ENCODE results near the gene CXCR4. TPM values are rescaled to one million over a fixed set of nuclear protein-coding genes. Genes with fewer than 3 reads are reported as not detected.

Gene CXCR4
- total RNA-seq, 1 experiment from 2014 or later: 1.1 TPM

DNA sequence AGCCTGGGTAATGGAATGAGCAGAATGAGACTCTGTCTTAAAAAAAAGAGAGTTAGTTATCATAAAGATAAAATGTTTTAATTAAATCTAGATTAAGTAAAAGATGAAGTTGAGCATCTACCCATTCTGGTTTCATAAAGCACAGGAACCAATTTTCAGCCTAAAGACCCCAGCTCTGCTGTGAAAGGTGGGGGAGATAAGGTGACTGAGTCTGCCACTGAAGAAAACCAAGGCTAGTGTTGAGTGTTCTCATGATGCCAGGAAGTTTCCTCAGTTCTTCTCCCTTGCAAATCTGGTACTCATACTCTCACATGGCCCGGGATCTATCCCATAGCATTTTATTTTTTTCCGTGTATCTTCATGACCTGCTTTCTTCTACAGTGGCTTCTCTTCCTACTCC lies 10.4 kb upstream of the CXCR4 start:
- no peaks in the 10 kb centered on the region for H4K20me1 ChIP-seq (ENCODE audit: insufficient read depth)
- TF ChIP-seq, protein P1, sequence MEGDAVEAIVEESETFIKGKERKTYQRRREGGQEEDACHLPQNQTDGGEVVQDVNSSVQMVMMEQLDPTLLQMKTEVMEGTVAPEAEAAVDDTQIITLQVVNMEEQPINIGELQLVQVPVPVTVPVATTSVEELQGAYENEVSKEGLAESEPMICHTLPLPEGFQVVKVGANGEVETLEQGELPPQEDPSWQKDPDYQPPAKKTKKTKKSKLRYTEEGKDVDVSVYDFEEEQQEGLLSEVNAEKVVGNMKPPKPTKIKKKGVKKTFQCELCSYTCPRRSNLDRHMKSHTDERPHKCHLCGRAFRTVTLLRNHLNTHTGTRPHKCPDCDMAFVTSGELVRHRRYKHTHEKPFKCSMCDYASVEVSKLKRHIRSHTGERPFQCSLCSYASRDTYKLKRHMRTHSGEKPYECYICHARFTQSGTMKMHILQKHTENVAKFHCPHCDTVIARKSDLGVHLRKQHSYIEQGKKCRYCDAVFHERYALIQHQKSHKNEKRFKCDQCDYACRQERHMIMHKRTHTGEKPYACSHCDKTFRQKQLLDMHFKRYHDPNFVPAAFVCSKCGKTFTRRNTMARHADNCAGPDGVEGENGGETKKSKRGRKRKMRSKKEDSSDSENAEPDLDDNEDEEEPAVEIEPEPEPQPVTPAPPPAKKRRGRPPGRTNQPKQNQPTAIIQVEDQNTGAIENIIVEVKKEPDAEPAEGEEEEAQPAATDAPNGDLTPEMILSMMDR (conservative IDR thresholded peaks at IDR 0.05): no peak
- TF ChIP-seq EZH2 (IDR thresholded peaks at IDR 0.05; ENCODE audit: low read depth): no peak
- no peaks in the 10 kb centered on the region for H3K9me3 ChIP-seq (ENCODE audit: insufficient read depth, low read depth)
- peaks cover 16% of the 10 kb centered on the region; the same call in 1 of the 2 replicates for H3F3A ChIP-seq (ENCODE audit: insufficient read depth, low read depth)
- ChIA-PET CTCF (no interaction called here), POLR2A (ENCODE audit: unreplicated experiment) (no interaction called here)
- H3K4me3 ChIP-seq: no peak overlapping the region
- H3K4me1 ChIP-seq (replicated peaks; ENCODE audit: insufficient read depth): peaks cover 30% of the 10 kb centered on the region
- DNase-seq: no peak
- no peaks in the 10 kb centered on the region for H3K36me3 ChIP-seq (ENCODE audit: low read depth)
- H3K9me2 ChIP-seq (ENCODE audit: insufficient read depth): no peaks in the 10 kb centered on the region
- H2AFZ ChIP-seq: no peak overlapping the region
- H3K4me2 ChIP-seq: peak overlapping the region; percentile 46; the same call in 1 of the 2 replicates
- no TSS peak for BruUV-seq (replicated peaks)
- H3K79me2 ChIP-seq (ENCODE audit: low read depth): no peaks in the 10 kb centered on the region
- peak overlapping the region; percentile 5; the same call in 1 of the 2 replicates for H3K27ac ChIP-seq
- intact Hi-C loops (cut with micrococcal nuclease; ENCODE audit: unreplicated experiment): no loop called here
- H3K27me3 ChIP-seq (ENCODE audit: insufficient read depth, low read depth): no peaks in the 10 kb centered on the region

DNA sequence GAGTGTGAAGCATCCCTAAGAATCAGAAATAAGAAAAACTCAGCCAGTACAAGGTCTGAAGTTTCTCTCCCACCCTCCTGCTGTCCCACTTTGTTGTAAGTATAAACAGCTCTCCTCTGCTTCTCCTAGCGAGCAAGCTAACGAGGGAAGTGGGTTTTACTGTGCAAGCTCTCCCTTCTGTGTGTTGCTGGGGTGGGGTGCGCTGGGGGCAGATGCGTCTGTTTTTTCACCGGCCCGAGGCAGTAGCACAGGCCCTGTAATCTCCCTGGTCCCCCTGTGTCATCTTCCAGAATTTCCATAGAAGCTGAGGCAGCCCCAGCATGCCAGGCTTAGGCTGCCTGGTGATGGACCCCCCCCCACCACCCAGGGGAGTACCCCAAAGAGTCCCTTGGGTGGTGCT lies 9.4 kb upstream of the CXCR4 start:
- Histone ChIP-seq H3K4me3 (no peak overlapping the region), H3K4me2 (no peak overlapping the region), H4K20me1 (ENCODE audit: insufficient read depth) (no peaks in the 10 kb centered on the region), H3K4me1 (replicated peaks; ENCODE audit: insufficient read depth) (peaks cover 30% of the 10 kb centered on the region), H3F3A (ENCODE audit: insufficient read depth, low read depth) (peaks cover 16% of the 10 kb centered on the region; the same call in 1 of the 2 replicates), H3K36me3 (ENCODE audit: low read depth) (no peaks in the 10 kb centered on the region), H3K9me2 (ENCODE audit: insufficient read depth) (no peaks in the 10 kb centered on the region), H3K27me3 (ENCODE audit: insufficient read depth, low read depth) (no peaks in the 10 kb centered on the region), H3K27ac (no peak overlapping the region), H2AFZ (no peak overlapping the region), H3K9me3 (ENCODE audit: insufficient read depth, low read depth) (no peaks in the 10 kb centered on the region), H3K79me2 (ENCODE audit: low read depth) (no peaks in the 10 kb centered on the region)
- intact Hi-C loops (cut with micrococcal nuclease; ENCODE audit: unreplicated experiment): no loop called here
- ChIA-PET POLR2A (ENCODE audit: unreplicated experiment) (no interaction called here), CTCF (no interaction called here)
- no TSS peak for BruUV-seq (replicated peaks)
- no peak for TF ChIP-seq EZH2 (IDR thresholded peaks at IDR 0.05; ENCODE audit: low read depth)
- TF ChIP-seq, protein P1 (conservative IDR thresholded peaks at IDR 0.05): no peak
- no peak for DNase-seq

DNA sequence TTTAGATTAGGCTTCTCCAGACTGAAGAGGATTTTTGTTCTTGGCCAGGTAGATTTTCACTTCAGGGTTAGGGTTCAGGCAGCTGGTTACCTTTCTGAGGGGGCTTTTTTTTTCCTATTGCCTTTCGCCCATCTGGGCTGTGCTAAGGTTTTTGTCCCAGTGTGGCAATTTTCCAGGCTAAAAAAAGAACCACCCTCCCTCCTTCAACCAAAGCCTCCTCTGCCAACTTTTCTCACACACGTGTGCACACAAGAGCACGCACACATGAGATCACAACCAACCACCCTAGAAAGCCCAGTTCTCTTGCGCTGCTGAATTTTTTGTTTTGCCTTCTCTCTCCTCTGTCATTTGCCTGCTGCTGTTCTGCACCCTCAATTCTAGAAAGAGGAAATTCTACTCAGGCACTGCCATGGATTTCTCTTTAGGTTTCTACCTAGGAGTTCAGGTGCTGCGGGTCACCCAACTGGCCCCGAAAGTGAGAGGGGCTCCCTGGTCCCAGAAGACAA lies 8.5 kb upstream of the CXCR4 start:
- intact Hi-C loops (cut with micrococcal nuclease; ENCODE audit: unreplicated experiment): no loop called here
- H3K4me3 ChIP-seq: no peak overlapping the region
- no peak overlapping the region for H3K4me2 ChIP-seq
- BruUV-seq (replicated peaks): no TSS peak
- no peaks in the 10 kb centered on the region for H3K9me3 ChIP-seq (ENCODE audit: insufficient read depth, low read depth)
- H3K27ac ChIP-seq: no peak overlapping the region
- TF ChIP-seq, protein P1 (conservative IDR thresholded peaks at IDR 0.05): no peak
- TF ChIP-seq EZH2 (IDR thresholded peaks at IDR 0.05; ENCODE audit: low read depth): no peak
- H2AFZ ChIP-seq: no peak overlapping the region
- H3K4me1 ChIP-seq (replicated peaks; ENCODE audit: insufficient read depth): peaks cover 30% of the 10 kb centered on the region
- H3K79me2 ChIP-seq (ENCODE audit: low read depth): no peaks in the 10 kb centered on the region
- H3K36me3 ChIP-seq (ENCODE audit: low read depth): no peaks in the 10 kb centered on the region
- peaks cover 16% of the 10 kb centered on the region; the same call in 1 of the 2 replicates for H3F3A ChIP-seq (ENCODE audit: insufficient read depth, low read depth)
- no peaks in the 10 kb centered on the region for H3K9me2 ChIP-seq (ENCODE audit: insufficient read depth)
- no peak for DNase-seq
- H3K27me3 ChIP-seq (ENCODE audit: insufficient read depth, low read depth): no peaks in the 10 kb centered on the region
- no peaks in the 10 kb centered on the region for H4K20me1 ChIP-seq (ENCODE audit: insufficient read depth)
- ChIA-PET POLR2A (ENCODE audit: unreplicated experiment) (no interaction called here), CTCF (no interaction called here)

Measured in PC-9 (cell line).